Measurements from ENCODE around the gene CACYBP. TPM values are rescaled to one million over a fixed set of nuclear protein-coding genes. Genes with fewer than 3 reads are reported as not detected.

Gene CACYBP
- total and polyA plus RNA-seq, 2 of the 13 experiments (the other 11 are each of a cell fraction or from before 2014, with no cell fraction given), result 18.4 to 183 TPM

DNA sequence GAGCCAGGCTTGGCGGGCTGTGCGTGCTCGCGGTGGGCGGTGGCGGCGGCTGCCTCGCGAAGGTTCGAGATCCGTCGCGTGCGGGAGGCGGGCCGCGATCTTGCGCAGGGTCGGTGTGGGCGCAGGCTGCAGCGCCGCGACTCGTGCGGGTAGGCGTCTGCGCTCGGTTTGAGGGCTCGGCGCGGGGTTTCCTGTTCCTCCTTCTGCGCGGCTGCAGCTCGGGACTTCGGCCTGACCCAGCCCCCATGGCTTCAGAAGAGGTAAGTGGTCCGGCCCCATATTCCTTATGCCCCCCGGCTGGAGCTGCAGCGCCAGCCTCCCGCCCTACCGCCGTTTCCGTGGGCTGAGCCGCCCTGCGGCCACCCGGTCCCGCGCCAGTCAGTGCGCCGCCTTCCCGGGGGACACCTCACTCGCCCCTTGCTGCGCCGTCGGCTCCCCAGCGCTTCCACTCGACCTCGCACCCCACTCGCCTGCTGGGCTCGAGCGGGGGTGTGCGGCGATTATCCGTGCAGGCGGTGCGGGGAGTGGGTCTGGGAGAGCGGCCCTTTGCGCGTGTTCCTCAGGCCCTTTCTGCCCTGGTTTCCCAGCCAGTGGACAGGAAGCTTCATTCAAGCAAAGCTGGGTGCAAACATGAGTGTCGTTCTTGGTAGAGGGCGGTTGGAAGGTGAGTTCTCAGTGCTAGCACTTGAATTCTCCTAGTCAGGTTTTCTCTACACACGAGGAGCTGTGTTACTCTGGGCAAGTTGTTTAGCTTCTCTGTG is at the start of gene CACYBP (continued):
- TF ChIP-seq, protein P1, sequence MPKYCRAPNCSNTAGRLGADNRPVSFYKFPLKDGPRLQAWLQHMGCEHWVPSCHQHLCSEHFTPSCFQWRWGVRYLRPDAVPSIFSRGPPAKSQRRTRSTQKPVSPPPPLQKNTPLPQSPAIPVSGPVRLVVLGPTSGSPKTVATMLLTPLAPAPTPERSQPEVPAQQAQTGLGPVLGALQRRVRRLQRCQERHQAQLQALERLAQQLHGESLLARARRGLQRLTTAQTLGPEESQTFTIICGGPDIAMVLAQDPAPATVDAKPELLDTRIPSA (CRISPR knock-in tag; IDR thresholded peaks at IDR 0.05; ENCODE audit: borderline replicate concordance), result 0 out of 2 replicates have a peak, but pooled peaks have one; percentile 26
- TF ChIP-seq MXD4 (CRISPR knock-in tag; IDR thresholded peaks at IDR 0.05) (peak; percentile 76; the same call in 1 of the 2 replicates), ZFP90 (CRISPR knock-in tag; IDR thresholded peaks at IDR 0.05; ENCODE audit: borderline replicate concordance) (peak; percentile 95; the same call in 1 of the 2 replicates), MEIS1 (CRISPR knock-in tag; IDR thresholded peaks at IDR 0.05; ENCODE audit: borderline replicate concordance) (peak; percentile 84; the same call in 1 of the 2 replicates), KDM2A (CRISPR knock-in tag; IDR thresholded peaks at IDR 0.05; ENCODE audit: borderline replicate concordance, low read depth) (peak; percentile 56; the same call in 1 of the 2 replicates), POLR2AphosphoS2 (IDR thresholded peaks at IDR 0.05; ENCODE audit: low read depth, low read length) (no peak), ZNF383 (CRISPR knock-in tag; IDR thresholded peaks at IDR 0.05; ENCODE audit: borderline replicate concordance) (peak; percentile 90; the same call in 1 of the 2 replicates), ZNF777 (CRISPR knock-in tag; IDR thresholded peaks at IDR 0.05) (peak; percentile 68), TEAD2 (CRISPR knock-in tag; IDR thresholded peaks at IDR 0.05) (no peak), BORCS8-MEF2B (CRISPR knock-in tag; IDR thresholded peaks at IDR 0.05) (peak; percentile 97), ZBTB21 (CRISPR knock-in tag; IDR thresholded peaks at IDR 0.05) (no peak), HOXA5 (CRISPR knock-in tag; IDR thresholded peaks at IDR 0.05) (peak; percentile 90), PAF1 (CRISPR knock-in tag; IDR thresholded peaks at IDR 0.05) (no peak), NCOA1 (CRISPR knock-in tag; IDR thresholded peaks at IDR 0.05) (0 out of 2 replicates have a peak, but pooled peaks have one; percentile 42), MED13 (CRISPR knock-in tag; IDR thresholded peaks at IDR 0.05) (peak; percentile 65; the same call in 1 of the 2 replicates), POGZ (CRISPR knock-in tag; IDR thresholded peaks at IDR 0.05) (peak; percentile 12; the same call in 1 of the 2 replicates), TAF1 (CRISPR knock-in tag; IDR thresholded peaks at IDR 0.05) (peak; percentile 66), ZNF670 (CRISPR knock-in tag; IDR thresholded peaks at IDR 0.05; ENCODE audit: borderline replicate concordance) (peak; percentile 70; the same call in 1 of the 2 replicates), TSC22D2 (CRISPR knock-in tag; IDR thresholded peaks at IDR 0.05; ENCODE audit: borderline replicate concordance) (peak; percentile 18; the same call in 1 of the 2 replicates)
- TF ChIP-seq, protein P2, sequence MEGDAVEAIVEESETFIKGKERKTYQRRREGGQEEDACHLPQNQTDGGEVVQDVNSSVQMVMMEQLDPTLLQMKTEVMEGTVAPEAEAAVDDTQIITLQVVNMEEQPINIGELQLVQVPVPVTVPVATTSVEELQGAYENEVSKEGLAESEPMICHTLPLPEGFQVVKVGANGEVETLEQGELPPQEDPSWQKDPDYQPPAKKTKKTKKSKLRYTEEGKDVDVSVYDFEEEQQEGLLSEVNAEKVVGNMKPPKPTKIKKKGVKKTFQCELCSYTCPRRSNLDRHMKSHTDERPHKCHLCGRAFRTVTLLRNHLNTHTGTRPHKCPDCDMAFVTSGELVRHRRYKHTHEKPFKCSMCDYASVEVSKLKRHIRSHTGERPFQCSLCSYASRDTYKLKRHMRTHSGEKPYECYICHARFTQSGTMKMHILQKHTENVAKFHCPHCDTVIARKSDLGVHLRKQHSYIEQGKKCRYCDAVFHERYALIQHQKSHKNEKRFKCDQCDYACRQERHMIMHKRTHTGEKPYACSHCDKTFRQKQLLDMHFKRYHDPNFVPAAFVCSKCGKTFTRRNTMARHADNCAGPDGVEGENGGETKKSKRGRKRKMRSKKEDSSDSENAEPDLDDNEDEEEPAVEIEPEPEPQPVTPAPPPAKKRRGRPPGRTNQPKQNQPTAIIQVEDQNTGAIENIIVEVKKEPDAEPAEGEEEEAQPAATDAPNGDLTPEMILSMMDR (CRISPR knock-in tag; IDR thresholded peaks at IDR 0.05), result no peak
- TF ChIP-seq, protein P3, sequence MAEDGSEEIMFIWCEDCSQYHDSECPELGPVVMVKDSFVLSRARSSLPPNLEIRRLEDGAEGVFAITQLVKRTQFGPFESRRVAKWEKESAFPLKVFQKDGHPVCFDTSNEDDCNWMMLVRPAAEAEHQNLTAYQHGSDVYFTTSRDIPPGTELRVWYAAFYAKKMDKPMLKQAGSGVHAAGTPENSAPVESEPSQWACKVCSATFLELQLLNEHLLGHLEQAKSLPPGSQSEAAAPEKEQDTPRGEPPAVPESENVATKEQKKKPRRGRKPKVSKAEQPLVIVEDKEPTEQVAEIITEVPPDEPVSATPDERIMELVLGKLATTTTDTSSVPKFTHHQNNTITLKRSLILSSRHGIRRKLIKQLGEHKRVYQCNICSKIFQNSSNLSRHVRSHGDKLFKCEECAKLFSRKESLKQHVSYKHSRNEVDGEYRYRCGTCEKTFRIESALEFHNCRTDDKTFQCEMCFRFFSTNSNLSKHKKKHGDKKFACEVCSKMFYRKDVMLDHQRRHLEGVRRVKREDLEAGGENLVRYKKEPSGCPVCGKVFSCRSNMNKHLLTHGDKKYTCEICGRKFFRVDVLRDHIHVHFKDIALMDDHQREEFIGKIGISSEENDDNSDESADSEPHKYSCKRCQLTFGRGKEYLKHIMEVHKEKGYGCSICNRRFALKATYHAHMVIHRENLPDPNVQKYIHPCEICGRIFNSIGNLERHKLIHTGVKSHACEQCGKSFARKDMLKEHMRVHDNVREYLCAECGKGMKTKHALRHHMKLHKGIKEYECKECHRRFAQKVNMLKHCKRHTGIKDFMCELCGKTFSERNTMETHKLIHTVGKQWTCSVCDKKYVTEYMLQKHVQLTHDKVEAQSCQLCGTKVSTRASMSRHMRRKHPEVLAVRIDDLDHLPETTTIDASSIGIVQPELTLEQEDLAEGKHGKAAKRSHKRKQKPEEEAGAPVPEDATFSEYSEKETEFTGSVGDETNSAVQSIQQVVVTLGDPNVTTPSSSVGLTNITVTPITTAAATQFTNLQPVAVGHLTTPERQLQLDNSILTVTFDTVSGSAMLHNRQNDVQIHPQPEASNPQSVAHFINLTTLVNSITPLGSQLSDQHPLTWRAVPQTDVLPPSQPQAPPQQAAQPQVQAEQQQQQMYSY (CRISPR knock-in tag; IDR thresholded peaks at IDR 0.05), result peak; percentile 26; the same call in 1 of the 2 replicates
- TF ChIP-seq, protein P4, sequence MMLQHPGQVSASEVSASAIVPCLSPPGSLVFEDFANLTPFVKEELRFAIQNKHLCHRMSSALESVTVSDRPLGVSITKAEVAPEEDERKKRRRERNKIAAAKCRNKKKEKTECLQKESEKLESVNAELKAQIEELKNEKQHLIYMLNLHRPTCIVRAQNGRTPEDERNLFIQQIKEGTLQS (CRISPR knock-in tag; IDR thresholded peaks at IDR 0.05), result no peak
- TF ChIP-seq, protein P5, sequence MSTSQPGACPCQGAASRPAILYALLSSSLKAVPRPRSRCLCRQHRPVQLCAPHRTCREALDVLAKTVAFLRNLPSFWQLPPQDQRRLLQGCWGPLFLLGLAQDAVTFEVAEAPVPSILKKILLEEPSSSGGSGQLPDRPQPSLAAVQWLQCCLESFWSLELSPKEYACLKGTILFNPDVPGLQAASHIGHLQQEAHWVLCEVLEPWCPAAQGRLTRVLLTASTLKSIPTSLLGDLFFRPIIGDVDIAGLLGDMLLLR (CRISPR knock-in tag; IDR thresholded peaks at IDR 0.05), result peak; percentile 36; the same call in 1 of the 2 replicates

Data from HepG2 (cell line).